GM18508 (cell line): Measurements from ENCODE around the gene ZNF253.
"Not testable (repeated sequence)": the region's sequence is repeated elsewhere in the genome, so short reads cannot be mapped to it uniquely, and the experiment has no call there.

Experiments used
- ATAC-seq: cut with Tn5 transposase; IDR thresholded peaks from one replicate; pipeline ENCODE4 v1.9.1; 2021; ENCODE audit warnings: moderate number of reproducible peaks; ENCODE audit not compliant: insufficient read depth, unreplicated experiment

ZNF253 gene

DNA sequence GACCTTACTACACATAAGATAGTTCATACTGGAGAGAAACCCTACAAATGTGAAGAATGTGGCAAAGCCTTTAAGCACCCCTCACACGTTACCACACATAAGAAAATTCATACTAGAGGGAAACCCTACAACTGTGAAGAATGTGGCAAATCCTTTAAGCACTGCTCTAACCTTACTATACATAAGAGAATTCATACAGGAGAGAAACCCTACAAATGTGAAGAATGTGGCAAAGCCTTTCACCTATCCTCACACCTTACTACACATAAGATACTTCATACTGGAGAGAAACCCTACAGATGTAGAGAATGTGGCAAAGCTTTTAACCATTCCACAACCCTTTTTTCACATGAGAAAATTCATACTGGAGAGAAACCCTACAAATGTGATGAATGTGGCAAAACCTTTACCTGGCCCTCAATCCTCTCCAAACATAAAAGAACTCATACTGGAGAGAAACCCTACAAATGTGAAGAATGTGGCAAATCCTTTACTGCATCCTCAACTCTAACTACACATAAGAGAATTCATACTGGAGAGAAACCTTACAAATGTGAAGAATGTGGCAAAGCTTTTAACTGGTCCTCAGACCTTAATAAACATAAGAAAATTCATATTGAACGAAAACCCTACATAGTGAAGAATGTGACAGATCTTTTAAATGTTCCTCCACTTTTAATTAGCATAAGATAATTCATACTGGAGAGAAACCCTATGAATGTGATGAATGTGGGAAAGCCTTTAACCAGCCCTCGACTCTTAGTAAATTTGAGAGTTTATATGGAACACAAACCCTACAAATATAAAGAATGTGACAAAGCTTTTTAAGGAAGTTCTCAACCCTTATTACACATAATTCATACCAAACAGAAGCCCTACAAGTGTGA lies 26.6 kb downstream of the ZNF253 start:
- not testable (repeated sequence) for ATAC-seq

DNA sequence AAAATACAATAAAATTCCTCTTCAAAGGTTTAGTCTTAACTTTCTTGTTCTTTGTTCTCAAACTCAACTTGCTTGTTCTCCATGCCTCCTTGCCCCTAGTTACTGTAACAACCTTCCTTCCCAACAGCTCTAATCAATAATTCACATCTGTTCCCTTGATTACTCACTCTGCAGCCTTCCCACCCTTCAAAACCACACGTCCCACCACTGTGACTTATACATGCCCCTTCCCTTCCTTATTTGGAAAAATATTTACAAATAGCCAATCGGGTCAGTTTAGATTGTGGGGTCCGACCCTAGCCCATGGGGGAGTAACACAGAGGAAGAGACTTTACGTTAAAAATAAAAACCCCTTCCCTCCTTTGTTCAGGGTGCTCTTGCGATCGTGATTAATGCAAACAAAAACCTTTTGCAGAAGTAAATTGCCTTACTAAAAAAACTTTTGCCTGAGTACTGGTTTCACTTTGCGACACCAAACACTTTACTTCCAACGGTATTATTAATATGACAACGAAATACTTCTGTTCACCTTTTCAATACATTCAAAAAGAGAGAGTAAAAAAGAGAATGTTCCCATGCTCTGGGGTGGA lies 34.6 kb downstream of the ZNF253 start:
- no peak for ATAC-seq

GRCh38 chr19:19900729-19901444 lies 35.2 kb downstream of the ZNF253 start, which contains the start of gene ZNF93:
Gene ZNF93 (plus strand): TSS chr19:19900946. CDS start chr19:19901089, 143 bp downstream.
- peak; percentile 79 for ATAC-seq

GRCh38 chr19:19907551-19907950 lies 41.9 kb downstream of the ZNF253 start:
- not testable (repeated sequence) for ATAC-seq

- no peak for ATAC-seq
These were observed 44.0 kb downstream of the ZNF253 start for GRCh38 chr19:19909654-19910053.

- ATAC-seq, result no peak
These were observed 45.5 kb downstream of the ZNF253 start for GRCh38 chr19:19911150-19911549.

DNA sequence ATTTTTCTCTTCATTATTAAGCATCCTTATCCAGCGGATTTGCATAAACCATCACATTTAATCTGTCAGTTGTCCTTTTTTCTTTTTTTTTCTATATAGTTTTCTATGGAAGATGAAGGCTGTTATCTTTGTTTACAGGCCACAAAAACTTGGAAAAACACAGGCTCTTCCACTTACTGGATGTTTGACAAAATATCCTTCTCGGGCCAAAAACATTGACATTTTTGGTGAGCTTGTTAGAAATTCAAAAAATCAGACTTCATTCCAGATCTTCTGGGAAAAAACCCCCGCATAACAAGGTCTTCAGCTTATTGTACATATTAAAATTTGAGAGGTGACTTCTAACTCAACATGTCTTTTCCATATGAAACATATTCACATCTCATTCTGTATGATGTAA lies 48.9 kb downstream of the ZNF253 start:
- no peak for ATAC-seq

DNA sequence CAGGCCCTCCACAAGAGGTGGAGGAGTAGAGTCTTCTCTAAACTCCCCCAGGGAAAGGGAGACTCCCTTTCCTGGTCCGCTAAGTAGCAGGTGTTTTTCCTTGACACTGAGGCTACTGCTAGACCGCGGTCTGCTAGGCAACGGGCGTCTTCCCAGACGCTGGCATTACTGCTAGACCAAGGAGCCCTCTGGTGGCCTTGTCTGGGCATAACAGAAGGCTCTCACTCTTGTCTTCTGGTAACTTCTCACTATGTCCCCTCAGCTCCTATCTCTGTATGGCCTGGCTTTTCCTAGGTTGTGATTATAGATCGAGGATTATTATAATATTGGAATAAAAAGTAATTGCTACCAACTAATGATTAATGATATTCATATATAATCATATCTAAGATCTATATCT lies 64.7 kb downstream of the ZNF253 start:
- not testable (repeated sequence) for ATAC-seq

GRCh38 chr19:19933432-19934314 lies 68.0 kb downstream of the ZNF253 start:
- not testable (repeated sequence) for ATAC-seq

DNA sequence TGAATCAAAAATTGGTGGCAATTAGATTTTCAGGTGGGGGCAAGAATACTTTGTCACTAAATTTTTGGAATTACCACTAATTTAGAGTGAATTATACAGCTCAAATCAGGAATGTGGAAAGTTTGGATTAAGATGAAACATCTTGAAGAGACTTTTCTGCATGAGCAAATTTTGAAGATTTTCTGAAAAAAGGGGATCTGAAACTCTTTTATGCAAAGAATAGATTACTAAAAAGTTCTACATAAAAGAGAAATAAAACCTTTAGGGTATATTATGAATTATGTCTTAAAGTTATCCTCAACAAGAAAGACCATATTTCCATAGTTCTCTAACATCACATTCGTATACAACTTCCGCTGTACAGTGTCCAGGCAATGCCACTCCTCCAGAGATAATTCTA lies 71.7 kb downstream of the ZNF253 start:
- no peak for ATAC-seq

GRCh38 chr19:19938449-19938848 lies 72.8 kb downstream of the ZNF253 start:
- ATAC-seq, result no peak

DNA sequence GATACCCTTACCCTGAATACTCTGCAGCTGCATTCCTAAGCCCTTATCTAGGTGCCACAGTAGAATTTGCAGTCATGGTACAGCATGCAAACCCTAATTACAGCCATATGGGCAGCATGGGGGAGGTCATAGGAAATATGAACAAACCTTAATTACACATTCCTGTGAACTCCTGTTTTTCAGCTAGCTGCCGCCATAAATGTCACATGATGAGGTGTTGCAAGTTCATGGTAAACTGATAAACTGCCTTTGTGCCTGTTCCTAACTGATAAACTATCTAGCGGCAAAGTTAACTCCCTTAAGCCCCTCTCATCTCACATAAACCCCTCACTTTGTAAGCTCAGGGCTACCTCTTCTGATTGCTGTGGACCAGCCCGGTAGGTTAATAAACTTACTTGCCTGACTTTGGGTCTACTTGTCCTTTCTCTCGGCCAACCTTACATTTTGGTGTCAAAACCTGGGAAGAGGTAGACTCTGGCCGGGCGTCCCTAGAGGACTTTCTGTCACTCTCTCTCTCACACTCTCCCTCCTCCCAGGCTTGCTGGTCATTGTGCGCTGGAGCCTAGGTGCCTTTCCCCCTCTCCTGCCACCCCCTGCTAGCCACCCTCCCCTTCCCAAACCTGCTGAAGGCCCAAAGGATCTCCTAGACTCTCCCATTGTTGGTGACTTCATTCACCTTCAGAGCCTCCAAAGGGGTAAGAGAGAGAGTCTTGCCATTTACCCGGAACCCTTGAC lies 78.3 kb downstream of the ZNF253 start:
- no peak for ATAC-seq
